ENCODE results near the gene REPS1.

DNA sequence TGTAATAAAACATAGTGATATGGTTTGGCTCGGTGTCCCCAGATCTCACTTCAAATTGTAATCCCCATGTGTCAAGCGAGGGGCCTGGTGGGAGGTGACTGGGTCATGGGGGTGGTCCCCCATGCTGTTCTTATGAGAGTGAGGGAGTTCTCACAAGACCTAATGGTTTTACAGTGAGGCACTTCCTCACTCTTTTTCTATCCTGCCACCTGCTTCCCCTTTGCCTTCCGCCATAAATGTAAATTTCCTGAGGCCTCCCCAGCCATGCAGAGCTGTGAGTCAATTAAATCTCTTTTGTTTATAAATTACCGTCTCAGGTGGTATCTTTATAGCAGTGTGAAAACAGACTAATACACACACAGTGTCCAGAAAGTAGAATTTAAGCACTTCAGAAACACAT, 78.5 kb downstream of the REPS1 start:
- TF ChIP-seq, protein P1, sequence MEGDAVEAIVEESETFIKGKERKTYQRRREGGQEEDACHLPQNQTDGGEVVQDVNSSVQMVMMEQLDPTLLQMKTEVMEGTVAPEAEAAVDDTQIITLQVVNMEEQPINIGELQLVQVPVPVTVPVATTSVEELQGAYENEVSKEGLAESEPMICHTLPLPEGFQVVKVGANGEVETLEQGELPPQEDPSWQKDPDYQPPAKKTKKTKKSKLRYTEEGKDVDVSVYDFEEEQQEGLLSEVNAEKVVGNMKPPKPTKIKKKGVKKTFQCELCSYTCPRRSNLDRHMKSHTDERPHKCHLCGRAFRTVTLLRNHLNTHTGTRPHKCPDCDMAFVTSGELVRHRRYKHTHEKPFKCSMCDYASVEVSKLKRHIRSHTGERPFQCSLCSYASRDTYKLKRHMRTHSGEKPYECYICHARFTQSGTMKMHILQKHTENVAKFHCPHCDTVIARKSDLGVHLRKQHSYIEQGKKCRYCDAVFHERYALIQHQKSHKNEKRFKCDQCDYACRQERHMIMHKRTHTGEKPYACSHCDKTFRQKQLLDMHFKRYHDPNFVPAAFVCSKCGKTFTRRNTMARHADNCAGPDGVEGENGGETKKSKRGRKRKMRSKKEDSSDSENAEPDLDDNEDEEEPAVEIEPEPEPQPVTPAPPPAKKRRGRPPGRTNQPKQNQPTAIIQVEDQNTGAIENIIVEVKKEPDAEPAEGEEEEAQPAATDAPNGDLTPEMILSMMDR (IDR thresholded peaks at IDR 0.05 in 4 of 5, conservative IDR thresholded peaks at IDR 0.05 in 1 of 5), result no peak
- no peak for TF ChIP-seq POLR2A (IDR thresholded peaks at IDR 0.05)

Measured in gastrocnemius medialis (tissue), 4 donors.